Measurements from ENCODE around the gene OR52B2.

DNA sequence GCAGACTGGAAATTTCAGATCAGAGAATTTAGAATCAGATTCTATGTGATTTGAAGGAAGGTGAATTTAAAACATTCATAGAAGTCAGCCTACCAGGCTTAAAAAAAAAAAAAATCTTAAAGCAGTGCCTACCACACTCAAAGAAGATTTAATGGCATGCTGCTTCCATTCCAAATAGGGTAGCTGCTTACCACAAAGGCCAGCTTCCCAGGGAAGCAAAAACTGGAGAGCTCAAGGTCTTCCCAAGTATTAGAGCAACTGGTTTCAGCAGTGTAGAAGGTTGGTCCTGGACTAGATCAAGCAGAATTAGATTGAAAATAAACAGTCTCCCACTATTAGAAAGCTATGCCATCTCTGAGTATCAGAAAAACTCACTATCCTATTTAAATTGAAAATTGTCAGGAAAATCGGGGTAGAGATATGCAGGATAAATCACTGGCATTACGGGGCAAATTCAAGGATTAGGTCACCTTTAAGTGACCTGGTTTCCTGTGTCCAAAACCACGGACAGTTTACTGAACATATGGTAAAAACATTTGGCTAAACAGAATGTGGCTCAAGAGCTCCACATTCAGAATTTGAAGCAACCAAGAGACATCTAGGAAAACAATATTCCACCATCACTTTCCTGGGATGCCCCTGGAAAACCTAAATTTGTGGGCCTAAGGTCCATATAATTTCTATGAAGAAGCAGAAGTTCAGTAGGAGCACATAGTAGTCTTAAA, 36.5 kb upstream of the OR52B2 start:
- TF ChIP-seq CTCF (IDR thresholded peaks at IDR 0.05): no peak
- TF ChIP-seq TCF7L2 (IDR thresholded peaks at IDR 0.05; ENCODE audit: low read depth, low read length): no peak
- no peak for TF ChIP-seq POLR2AphosphoS5 (IDR thresholded peaks at IDR 0.05; ENCODE audit: low read depth, low read length)

Measured in Panc1 (cell line).